ENCODE data around the gene STATH.
"Not testable (repeated sequence)": the region's sequence is repeated elsewhere in the genome, so short reads cannot be mapped to it uniquely, and the experiment has no call there.

The STATH gene, protein sequence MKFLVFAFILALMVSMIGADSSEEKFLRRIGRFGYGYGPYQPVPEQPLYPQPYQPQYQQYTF

DNA sequence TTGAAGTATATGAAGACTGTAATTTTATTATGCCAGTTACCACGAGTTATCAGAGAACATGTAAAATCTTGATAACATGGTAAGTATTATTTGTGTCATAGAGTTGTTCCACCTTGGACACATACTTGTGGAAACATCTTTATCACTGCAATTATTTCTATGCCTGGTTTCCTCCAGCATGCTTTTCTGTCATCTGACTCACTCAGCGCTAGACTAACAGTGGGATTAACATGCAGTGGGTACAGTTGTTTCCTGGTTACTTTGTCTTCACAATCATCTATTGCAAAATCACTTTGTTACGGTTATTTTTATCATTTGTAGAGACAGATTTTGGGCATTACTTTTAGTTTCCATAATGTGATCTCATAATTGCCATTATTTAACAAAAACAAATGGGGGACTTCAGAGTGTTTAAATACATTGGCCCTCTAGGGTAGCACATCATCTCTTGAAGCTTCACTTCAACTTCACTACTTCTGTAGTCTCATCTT, at the start of gene STATH:
TSS of gene STATH (plus strand) at position 441 of the 491 bp plus-strand sequence. CDS start 2,472 bp downstream, outside the sequence.
- no peak for DNase-seq (ENCODE audit: low spot score)

DNA sequence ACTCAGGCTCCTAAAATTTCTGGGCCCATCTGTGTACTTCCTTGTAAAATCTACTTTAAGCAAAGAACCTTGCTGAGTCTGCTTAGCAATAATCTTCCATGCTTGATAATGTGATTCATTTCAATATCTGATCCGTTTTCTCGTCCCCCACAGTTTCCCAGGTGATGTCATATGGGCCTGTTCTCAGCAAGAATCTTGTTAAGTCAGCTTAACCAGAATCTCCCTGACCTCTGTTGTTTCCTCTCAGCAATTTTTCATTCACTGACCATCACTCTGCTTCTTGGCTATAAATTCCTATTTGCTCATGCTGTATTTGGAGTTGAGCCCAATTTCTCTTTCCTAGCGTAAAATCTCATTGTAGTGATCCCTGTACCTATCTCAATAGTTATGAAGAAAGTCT, 44.2 kb upstream of the STATH start:
- DNase-seq (ENCODE audit: low spot score): no peak

DNA sequence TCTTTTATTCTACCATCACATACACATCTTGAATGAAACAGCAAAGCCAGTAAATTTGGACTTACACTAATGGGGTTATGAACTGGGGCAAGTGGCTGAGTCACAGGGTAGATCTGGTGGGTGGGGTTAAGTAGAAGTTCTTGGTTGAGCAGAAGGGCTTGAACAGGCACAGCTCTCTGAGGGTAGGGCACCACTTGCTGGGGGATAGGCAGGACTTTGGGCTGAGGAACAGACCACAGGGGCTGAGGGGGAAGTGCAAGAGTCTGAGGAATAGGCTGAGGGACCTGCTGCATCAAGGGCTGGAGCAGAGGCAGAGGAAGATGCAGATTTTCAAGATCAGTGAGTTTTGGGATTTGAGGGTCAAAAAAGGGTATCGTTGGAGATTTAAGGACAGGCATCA, 38.6 kb upstream of the STATH start:
- no peak for DNase-seq (ENCODE audit: low spot score)

- no peak for DNase-seq (ENCODE audit: low spot score)
Observed at GRCh38 chr4:69965628-69966027, 30.1 kb upstream of the STATH start, which contains the start of gene CSN2. Gene CSN2 (minus strand): TSS chr4:69965728. CDS start chr4:69960995, 4,733 bp downstream.

- no peak for DNase-seq (ENCODE audit: low spot score)
Observed at GRCh38 chr4:69970071-69970470, 25.7 kb upstream of the STATH start.

DNA sequence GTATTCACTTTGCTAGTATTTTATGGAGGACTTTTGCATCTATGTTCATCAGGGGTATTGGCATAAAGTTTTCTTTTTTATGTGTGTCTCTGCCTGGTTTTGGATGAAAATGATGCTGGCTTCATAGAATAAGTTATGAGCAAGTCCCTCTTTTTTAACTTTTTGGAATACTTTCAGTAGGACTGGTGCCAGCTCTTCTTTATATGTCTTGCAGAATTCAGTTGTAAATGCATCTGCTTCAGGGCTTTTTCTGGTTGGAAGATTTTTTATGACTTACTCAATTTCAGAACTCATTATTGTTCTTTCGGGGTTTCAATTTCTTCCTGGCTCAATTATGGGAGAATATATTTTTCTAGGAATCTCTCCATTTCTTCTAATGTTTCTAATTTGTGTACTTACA, 21.1 kb upstream of the STATH start:
- DNase-seq (ENCODE audit: low spot score): no peak

- no peak for DNase-seq (ENCODE audit: low spot score)
Observed at GRCh38 chr4:69977582-69977981, 18.2 kb upstream of the STATH start.

DNA sequence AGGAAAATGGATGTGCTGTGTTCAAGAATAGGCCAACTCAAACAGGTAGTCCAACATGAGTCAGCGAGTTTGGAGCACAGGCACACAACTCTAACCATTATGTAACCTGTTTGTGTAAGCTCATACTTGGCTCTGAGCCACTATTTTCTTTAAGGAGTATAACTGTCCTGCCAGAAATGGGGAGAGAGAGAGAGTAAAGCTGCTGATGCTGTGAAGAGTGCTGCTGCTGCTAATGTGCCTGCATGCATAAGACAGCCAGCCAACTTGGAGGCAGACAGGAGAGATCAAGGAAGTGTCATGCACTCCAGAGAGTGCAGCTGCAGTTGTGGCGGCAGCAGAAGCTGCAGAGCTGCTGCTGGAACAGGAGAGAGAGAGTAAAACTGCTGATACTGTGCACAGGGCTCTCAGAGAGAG, 11.7 kb upstream of the STATH start:
- DNase-seq (ENCODE audit: low spot score): no peak

DNA sequence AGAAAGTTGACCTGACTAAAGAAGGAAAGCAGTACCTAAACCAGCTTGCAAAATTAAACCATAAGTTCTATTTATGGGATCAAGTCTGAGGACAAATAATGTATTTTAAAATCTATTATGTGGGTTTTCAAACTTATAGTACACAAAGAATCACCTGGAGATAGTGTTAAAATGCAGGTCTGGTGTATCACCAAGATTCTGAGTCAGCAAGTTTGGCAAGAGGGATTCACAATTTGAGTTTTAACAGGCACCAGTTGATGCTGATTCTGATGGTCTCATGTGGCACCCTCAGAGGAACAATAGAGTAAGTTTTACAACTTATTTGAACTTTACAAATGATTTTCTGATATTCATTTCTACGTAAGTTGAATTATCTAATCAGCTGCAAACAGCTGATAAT, 9.1 kb upstream of the STATH start:
- DNase-seq (ENCODE audit: low spot score): no peak

- DNase-seq (ENCODE audit: low spot score): no peak
Observed at GRCh38 chr4:69991016-69991415, 4.8 kb upstream of the STATH start.

- no peak for DNase-seq (ENCODE audit: low spot score)
Observed at GRCh38 chr4:69994782-69995181, 984 bp upstream of the STATH start.

DNA sequence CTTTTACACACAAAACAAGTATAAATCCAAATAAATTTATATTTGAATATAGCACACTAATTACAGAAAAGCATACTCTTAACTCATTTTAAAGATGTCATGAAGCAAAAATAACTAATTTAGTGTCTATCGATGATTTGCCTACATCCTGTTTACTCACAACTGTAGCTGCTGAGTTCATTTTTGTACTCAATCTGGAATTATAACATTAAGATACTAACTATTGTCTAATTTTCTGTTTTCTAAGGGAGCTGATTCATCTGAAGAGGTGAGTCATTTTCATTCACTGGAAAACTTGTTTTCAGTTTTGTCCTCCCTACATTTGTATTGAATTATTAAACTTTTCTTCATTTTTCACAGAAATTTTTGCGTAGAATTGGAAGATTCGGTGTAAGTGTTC, 3.7 kb downstream of the STATH start:
- DNase-seq (ENCODE audit: low spot score): no peak

DNA sequence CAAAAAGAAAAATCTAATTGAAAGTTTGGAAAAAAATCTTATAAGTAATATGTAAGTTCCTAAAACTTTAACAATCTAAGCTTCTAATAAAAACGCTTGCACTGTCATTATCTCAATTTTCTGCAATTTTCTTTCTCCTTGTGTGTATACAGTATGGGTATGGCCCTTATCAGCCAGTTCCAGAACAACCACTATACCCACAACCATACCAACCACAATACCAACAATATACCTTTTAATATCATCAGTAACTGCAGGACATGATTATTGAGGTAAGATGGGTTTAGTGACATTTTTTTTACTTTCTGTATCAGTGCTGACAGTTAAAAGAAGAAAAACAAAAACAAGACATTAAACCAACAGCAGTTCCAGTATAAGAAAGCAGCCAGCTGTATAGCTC, 4.9 kb downstream of the STATH start:
- no peak for DNase-seq (ENCODE audit: low spot score)

DNA sequence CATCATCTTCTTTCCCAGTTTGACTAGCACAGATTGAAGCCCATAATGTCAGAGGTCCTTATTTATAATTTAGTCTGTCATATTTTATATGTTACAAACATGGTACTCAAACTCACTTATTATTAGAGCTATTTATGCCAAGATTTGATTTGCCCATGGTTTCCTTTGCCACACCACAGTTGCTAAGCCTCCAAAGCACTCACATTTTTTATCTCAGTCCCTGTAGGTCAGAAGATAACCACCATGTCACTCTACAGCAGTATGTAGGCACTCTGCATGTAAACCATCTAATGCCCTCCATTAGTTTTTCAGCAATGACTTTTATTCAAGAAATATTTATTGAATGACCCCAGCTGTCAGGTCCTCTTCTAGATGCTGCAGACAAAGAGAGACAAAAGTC, 6.7 kb downstream of the STATH start:
- no peak for DNase-seq (ENCODE audit: low spot score)

GRCh38 chr4:70008771-70009170, 13.0 kb downstream of the STATH start:
- no peak for DNase-seq (ENCODE audit: low spot score)

DNA sequence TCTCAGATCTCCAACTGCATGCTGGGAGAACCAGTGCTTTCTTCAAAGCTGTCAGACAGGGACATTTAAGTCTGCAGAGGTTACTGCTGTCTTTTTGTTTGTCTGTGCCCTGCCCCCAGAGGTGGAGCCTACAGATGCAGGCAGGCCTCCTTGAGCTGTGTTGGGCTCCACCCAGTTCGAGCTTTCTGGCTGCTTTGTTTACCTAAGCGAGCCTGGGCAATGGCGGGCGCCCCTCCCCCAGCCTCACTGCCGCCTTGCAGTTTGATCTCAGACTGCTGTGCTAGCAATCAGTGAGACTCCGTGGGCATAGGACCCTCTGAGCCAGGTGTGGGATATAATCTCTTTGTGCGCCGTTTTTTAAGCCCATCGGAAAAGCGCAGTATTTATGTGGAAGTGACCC, 23.2 kb downstream of the STATH start:
- DNase-seq (ENCODE audit: low spot score): not testable (repeated sequence)

- no peak for DNase-seq (ENCODE audit: low spot score)
Observed at GRCh38 chr4:70023218-70023617, 27.5 kb downstream of the STATH start.

GRCh38 chr4:70027011-70027410, 31.2 kb downstream of the STATH start:
- DNase-seq (ENCODE audit: low spot score): no peak

DNA sequence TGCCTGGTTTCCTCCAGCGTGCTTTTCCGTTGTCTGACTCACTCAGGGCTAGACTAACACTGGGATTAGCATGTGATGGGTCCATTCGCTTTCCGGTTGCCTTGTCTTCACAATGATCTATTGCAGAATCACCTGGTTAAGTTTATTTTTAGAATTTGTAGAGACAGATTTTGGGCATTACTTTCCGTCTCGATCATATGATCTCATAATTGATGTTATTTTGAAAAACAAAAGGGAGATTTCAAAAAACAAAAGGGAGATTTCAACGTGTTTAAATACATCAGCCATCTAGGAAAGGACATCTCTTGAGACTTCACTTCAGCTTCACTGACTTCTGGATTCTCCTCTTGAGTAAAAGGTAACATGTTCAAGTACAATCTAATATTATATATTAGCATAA, 32.4 kb downstream of the STATH start, which contains the start of gene HTN3:
TSS of gene HTN3 (plus strand) at position 301 of the 400 bp plus-strand sequence. CDS start 2,282 bp downstream, outside the sequence.
- not testable (repeated sequence) for DNase-seq (ENCODE audit: low spot score)

DNA sequence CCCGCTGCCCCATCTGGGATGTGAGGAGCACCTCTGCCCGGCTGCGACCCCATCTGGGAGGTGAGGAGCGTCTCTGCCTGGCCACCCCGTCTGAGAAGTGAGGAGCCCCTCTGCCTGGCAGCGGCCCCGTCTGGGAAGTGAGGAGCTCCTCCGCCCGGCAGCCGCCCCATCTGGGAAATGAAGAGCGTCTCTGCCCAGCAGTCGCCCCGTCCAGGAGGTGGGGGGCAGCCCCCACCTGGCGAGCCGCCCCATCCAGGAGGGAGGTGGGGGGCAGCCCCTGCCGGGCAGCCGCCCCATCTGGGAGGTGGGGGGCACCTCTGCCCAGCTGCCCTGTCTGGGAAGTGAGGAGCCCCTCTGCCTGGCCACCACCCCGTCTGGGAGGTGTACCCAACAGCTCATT, 41.8 kb downstream of the STATH start:
- not testable (repeated sequence) for DNase-seq (ENCODE audit: low spot score)

DNA sequence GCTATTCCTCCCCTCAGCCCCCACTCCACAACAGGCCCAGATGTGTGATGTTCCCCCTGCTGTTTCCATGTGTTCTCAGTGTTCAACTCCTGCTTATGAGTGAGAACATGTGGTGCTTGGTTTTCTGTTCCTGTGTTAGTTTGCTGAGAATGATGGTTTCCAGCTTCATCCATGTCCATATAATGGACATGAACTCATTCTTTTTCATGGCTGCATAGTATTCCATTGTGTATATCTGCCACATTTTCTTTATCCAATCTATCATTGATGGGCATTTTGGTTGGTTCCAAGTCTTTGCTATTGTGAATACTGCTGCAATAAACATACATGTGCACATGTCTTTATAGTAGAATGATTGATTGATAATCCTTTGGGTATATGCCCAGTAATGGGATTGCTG, 44.2 kb downstream of the STATH start:
- DNase-seq (ENCODE audit: low spot score): not testable (repeated sequence)

DNA sequence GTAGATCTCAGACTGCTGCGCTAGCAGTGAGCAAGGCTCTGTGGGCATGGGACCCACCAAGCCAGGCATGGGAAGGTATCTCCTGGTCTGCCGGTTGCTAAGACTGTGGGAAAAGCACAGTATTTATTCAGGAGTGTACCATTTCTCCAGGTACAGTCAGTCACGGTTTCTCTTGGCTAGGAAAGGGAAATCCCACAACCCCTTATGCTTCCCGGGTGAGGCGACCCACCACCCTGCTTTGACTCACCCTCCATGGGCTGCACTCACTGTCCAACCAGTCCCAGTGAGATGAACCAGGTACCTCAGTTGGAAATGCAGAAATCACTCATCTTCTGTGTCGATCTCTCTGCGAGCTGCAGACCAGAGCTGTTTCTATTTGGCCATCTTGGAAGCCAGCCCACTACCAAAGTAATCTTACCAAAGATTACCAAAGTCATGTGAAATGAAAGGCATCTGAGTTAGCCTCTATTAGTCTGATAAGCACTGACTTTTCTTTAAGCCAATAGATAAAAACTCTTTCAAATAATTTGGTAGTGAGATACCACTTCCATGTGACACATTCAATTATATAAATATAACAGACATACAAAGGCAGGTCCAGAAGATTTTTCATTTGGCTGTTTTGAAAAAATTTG, 46.0 kb downstream of the STATH start:
- DNase-seq (ENCODE audit: low spot score): no peak

DNA sequence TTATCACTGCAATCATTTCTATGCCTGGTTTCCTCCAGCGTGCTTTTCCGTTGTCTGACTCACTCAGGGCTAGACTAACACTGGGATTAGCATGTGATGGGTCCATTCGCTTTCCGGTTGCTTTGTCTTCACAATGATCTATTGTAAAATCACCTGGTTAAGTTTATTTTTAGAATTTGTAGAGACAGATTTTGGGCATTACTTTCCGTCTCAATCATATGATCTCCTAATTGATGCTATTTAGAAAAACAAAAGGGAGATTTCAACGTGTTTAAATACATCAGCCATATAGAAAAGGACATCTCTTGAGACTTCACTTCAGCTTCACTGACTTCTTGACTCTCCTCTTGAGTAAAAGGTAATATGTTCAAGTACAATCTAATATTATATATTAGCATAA, 54.4 kb downstream of the STATH start, which contains the start of gene HTN1:
TSS of gene HTN1 (plus strand) at position 301 of the 400 bp plus-strand sequence. CDS start 2,639 bp downstream, outside the sequence.
- DNase-seq (ENCODE audit: low spot score): not testable (repeated sequence)

Measured in SW480 (cell line).